H9 (cell line): ENCODE data around the gene ZBTB16. TPM values are rescaled to one million over a fixed set of nuclear protein-coding genes. Genes with fewer than 3 reads are reported as not detected.

Source experiments
- DNase-seq: peaks from one replicate; pipeline ENCODE4 v3.0.0-alpha.2; 2017
- H2AFZ ChIP-seq: one replicate; pipeline ENCODE4 v1.6.1; 2013; ENCODE audit warnings: mild to moderate bottlenecking, low read length, control low read depth, moderate library complexity
- H2AK5ac ChIP-seq: 2 replicates; pipeline ENCODE4 v1.6.1; 2013; ENCODE audit warnings: low read length, control low read depth, mixed read lengths; ENCODE audit not compliant: insufficient read length
- H2BK120ac ChIP-seq: one replicate; pipeline ENCODE4 v1.6.1; 2013; ENCODE audit warnings: low read depth, mild to moderate bottlenecking, low read length, control low read depth, inconsistent platforms; ENCODE audit not compliant: poor library complexity, severe bottlenecking
- H2BK12ac ChIP-seq: 2 replicates; pipeline ENCODE4 v1.6.1; 2013; ENCODE audit warnings: low read length, control low read depth, mixed read lengths, low read depth; ENCODE audit not compliant: insufficient read length
- H2BK15ac ChIP-seq: 2 replicates; pipeline ENCODE4 v1.6.1; 2013; ENCODE audit warnings: low read depth, low read length, control low read depth
- H2BK20ac ChIP-seq: one replicate; pipeline ENCODE4 v1.6.1; 2013; ENCODE audit warnings: low read depth, mild to moderate bottlenecking, low read length, control low read depth, inconsistent platforms; ENCODE audit not compliant: poor library complexity, severe bottlenecking
- H2BK5ac ChIP-seq: 2 replicates; pipeline ENCODE4 v1.6.1; 2013; ENCODE audit warnings: low read length, control low read depth, mixed read lengths; ENCODE audit not compliant: insufficient read length
- H3K14ac ChIP-seq: 2 replicates; pipeline ENCODE4 v1.6.1; 2013; ENCODE audit warnings: low read length, control low read depth; ENCODE audit not compliant: insufficient read depth
- H3K18ac ChIP-seq: 2 replicates; pipeline ENCODE4 v1.6.1; 2013; ENCODE audit warnings: low read depth, mild to moderate bottlenecking, mixed read lengths, low read length, control low read depth; ENCODE audit not compliant: insufficient read length
- H3K23ac ChIP-seq: 2 replicates; pipeline ENCODE4 v1.6.1; 2013; ENCODE audit warnings: low read length, control low read depth, mixed read lengths, low read depth; ENCODE audit not compliant: insufficient read length
- H3K23me2 ChIP-seq: 2 replicates; pipeline ENCODE4 v1.6.1; 2013; ENCODE audit warnings: low read depth, mild to moderate bottlenecking, mixed read lengths, low read length, control low read depth; ENCODE audit not compliant: insufficient read length, poor library complexity, severe bottlenecking
- H3K27ac ChIP-seq: 2 replicates; pipeline ENCODE4 v1.5.1; 2013; ENCODE audit warnings: low read length, control low read depth, mixed read lengths, low read depth; ENCODE audit not compliant: insufficient read length
- H3K27me3 ChIP-seq: 2 replicates; pipeline ENCODE4 v1.6.1; 2013; ENCODE audit warnings: low read length, control low read depth, inconsistent platforms; ENCODE audit not compliant: insufficient read depth
- H3K4ac ChIP-seq: 2 replicates; pipeline ENCODE4 v1.6.1; 2013; ENCODE audit warnings: low read depth, mild to moderate bottlenecking, control low read depth, inconsistent platforms, low read length, moderate library complexity
- H3K4me1 ChIP-seq: 2 replicates; pipeline ENCODE4 v1.6.1; 2013; ENCODE audit warnings: low read length, control low read depth, inconsistent platforms; ENCODE audit not compliant: insufficient read depth
- H3K4me2 ChIP-seq: 2 replicates; pipeline ENCODE4 v1.6.1; 2013; ENCODE audit warnings: low read length, control low read depth, mixed read lengths; ENCODE audit not compliant: insufficient read length, insufficient read depth
- H3K56ac ChIP-seq: 2 replicates; pipeline ENCODE4 v1.6.1; 2013; ENCODE audit warnings: low read depth, mild to moderate bottlenecking, mixed read lengths, low read length, control low read depth; ENCODE audit not compliant: insufficient read length
- H3K79me1 ChIP-seq: 2 replicates; pipeline ENCODE4 v1.6.1; 2013; ENCODE audit warnings: low read depth, mild to moderate bottlenecking, moderate library complexity, low read length, control low read depth, inconsistent platforms; ENCODE audit not compliant: insufficient read depth, poor library complexity, severe bottlenecking
- H3K79me2 ChIP-seq: 2 replicates; pipeline ENCODE4 v1.6.1; 2013; ENCODE audit warnings: low read length, control low read depth, inconsistent platforms; ENCODE audit not compliant: insufficient read depth
- H3K9ac ChIP-seq: 2 replicates; pipeline ENCODE4 v1.6.1; 2013; ENCODE audit warnings: low read length, control low read depth, mixed read lengths; ENCODE audit not compliant: insufficient read length; ENCODE audit errors: extremely low read depth
- H3K9me3 ChIP-seq: one replicate; pipeline ENCODE4 v1.6.1; 2013; ENCODE audit warnings: low read depth, low read length, inconsistent platforms; ENCODE audit not compliant: control insufficient read depth
- H3T11ph ChIP-seq: one replicate; pipeline ENCODE4 v1.6.1; 2013; ENCODE audit warnings: mild to moderate bottlenecking, low read length, control low read depth, inconsistent platforms
- H4K20me1 ChIP-seq: one replicate; pipeline ENCODE4 v1.6.1; 2013; ENCODE audit not compliant: control insufficient read depth, insufficient read length, insufficient read depth
- H4K5ac ChIP-seq: 2 replicates; pipeline ENCODE4 v1.6.1; 2013; ENCODE audit warnings: low read depth, mild to moderate bottlenecking, mixed read lengths, low read length, control low read depth; ENCODE audit not compliant: insufficient read length
- H4K8ac ChIP-seq: replicated peaks from 2 replicates; pipeline ENCODE4 v1.6.1; 2013; ENCODE audit warnings: low read length, control low read depth, mixed read lengths, low read depth; ENCODE audit not compliant: insufficient read length
- H4K91ac ChIP-seq: 2 replicates; pipeline ENCODE4 v1.6.1; 2013; ENCODE audit warnings: low read depth, mild to moderate bottlenecking, moderate library complexity, mixed read lengths, low read length, control low read depth; ENCODE audit not compliant: insufficient read length
- H3K27ac Mint-ChIP-seq, 3 experiments: 2 replicates in 2 of 3; 3 replicates in 1 of 3; pipeline ENCODE4 v1.8.0; 2020 to 2021; ENCODE audit warnings: mixed read lengths in 3 of 3, mild to moderate bottlenecking in 1 of 3, moderate library complexity in 1 of 3
- H3K27me3 Mint-ChIP-seq: 2 replicates; pipeline ENCODE4 v1.8.0; 2021; ENCODE audit warnings: low read depth, mild to moderate bottlenecking, moderate library complexity, mixed read lengths
- H3K36me3 Mint-ChIP-seq, 3 experiments: 2 replicates in 2 of 3; 3 replicates in 1 of 3; pipeline ENCODE4 v1.8.0; 2020 to 2021; ENCODE audit warnings: low read depth in 3 of 3, mixed read lengths in 3 of 3; ENCODE audit not compliant: insufficient read depth in 1 of 3
- H3K4me1 Mint-ChIP-seq, 2 experiments: 2 replicates each; pipeline ENCODE4 v1.8.0; 2020; ENCODE audit warnings: mixed read lengths in 2 of 2
- H3K4me3 Mint-ChIP-seq, 2 experiments: 2 replicates in 1 of 2; 3 replicates in 1 of 2; pipeline ENCODE4 v1.8.0; 2020 to 2021; ENCODE audit warnings: mild to moderate bottlenecking in 2 of 2, mixed read lengths in 2 of 2, moderate library complexity in 1 of 2
- H3K9me3 Mint-ChIP-seq, 2 experiments: 2 replicates in 1 of 2; 3 replicates in 1 of 2; pipeline ENCODE4 v1.8.0; 2020; ENCODE audit warnings: mild to moderate bottlenecking in 2 of 2, mixed read lengths in 2 of 2, moderate library complexity in 1 of 2
- CTCF ChIP-seq: fragments of 200-600 bp; sonication (generic); conservative IDR thresholded peaks from 3 replicates; pipeline ENCODE4 v1.8.0; 2021; ENCODE audit warnings: antibody characterized with exemption, mild to moderate bottlenecking
- WGBS: extraction: QIAGEN DNeasy Blood & Tissue Kit; methylation state at CpG from one replicate; pipeline ENCODE4 v1.1.7; 2013; ENCODE audit warnings: missing lambda C conversion rate, low lambda C conversion rate, mixed read lengths; ENCODE audit not compliant: insufficient read length; ENCODE audit errors: extremely low coverage; 5-methylcytosine and 5-hydroxymethylcytosine counted together
- total RNA-seq: library from RNA; stranded (reverse); gene quantifications from 2 replicates; pipeline ENCODE4 v1.2.1, GENCODE V29; 2021

The ZBTB16 gene
- total RNA-seq, 1 experiment from 2014 or later, result not detected

- Mint-ChIP-seq H3K4me1 (peaks cover 9 to 27% of the 10 kb centered on the region in 2 experiments), H3K9me3 (peaks cover 0 to 3% of the 10 kb centered on the region in 2 experiments; a peak in 2 of 5 replicates), H3K36me3 (no peaks in the 10 kb centered on the region), H3K27ac (no peak overlapping the region), H3K4me3 (no peak overlapping the region), H3K27me3 (peaks cover 85% of the 10 kb centered on the region)
- no peak overlapping the region for H3K23ac ChIP-seq
- no peaks in the 10 kb centered on the region for H3K4me1 ChIP-seq
- no peak overlapping the region for H2BK12ac ChIP-seq
- H2BK120ac ChIP-seq, result no peak overlapping the region
- no peak overlapping the region for H4K8ac ChIP-seq
- H3K9ac ChIP-seq, result no peak overlapping the region
- no peaks in the 10 kb centered on the region for H3K79me1 ChIP-seq
- DNase-seq, result no peak
- H2AK5ac ChIP-seq, result no peak overlapping the region
- no CpG with 5 or more reads among the region's 24 CpGs for WGBS
- H2AFZ ChIP-seq, result no peak overlapping the region
- no peak overlapping the region for H4K5ac ChIP-seq
- no peak overlapping the region for H3K14ac ChIP-seq
- H3K27me3 ChIP-seq, result no peaks in the 10 kb centered on the region
- no peaks in the 10 kb centered on the region for H3K9me3 ChIP-seq
- H3K18ac ChIP-seq, result no peak overlapping the region
- H3K4ac ChIP-seq, result no peak overlapping the region; the same call in 1 of the 2 replicates
- H2BK15ac ChIP-seq, result no peak overlapping the region
- H3K79me2 ChIP-seq, result no peaks in the 10 kb centered on the region
- no peak overlapping the region for H2BK20ac ChIP-seq
- H3K23me2 ChIP-seq, result no peaks in the 10 kb centered on the region
- no peak overlapping the region for H2BK5ac ChIP-seq
- no peak for TF ChIP-seq CTCF
- no peaks in the 10 kb centered on the region for H4K20me1 ChIP-seq
- H3K56ac ChIP-seq, result no peak overlapping the region
- H3K27ac ChIP-seq, result no peak overlapping the region
- no peak overlapping the region for H3T11ph ChIP-seq
- no peak overlapping the region for H3K4me2 ChIP-seq
- no peak overlapping the region for H4K91ac ChIP-seq
These were observed 169.2 kb downstream of the ZBTB16 start for GRCh38 chr11:114228435-114229411.
